Upper lobe of right lung (tissue), 1 donor: Measurements from ENCODE around the gene CDKAL1. TPM values are rescaled to one million over a fixed set of nuclear protein-coding genes. Genes with fewer than 3 reads are reported as not detected.
"Not testable (repeated sequence)": the region's sequence is repeated elsewhere in the genome, so short reads cannot be mapped to it uniquely, and the experiment has no call there.

Experiments used
- ATAC-seq: fragments of 200-7000 bp; cut with Tn5 transposase; one replicate; pipeline ENCODE4 v1.9.1; 2020; ENCODE audit warnings: mild to moderate bottlenecking, moderate library complexity
- DNase-seq: peaks from one replicate; pipeline ENCODE4 v3.0.0-alpha.2; 2020
- H3K27ac ChIP-seq: fragments of 200-600 bp; one replicate; pipeline ENCODE4 v1.8.0; 2022
- H3K27me3 ChIP-seq: fragments of 200-600 bp; one replicate; pipeline ENCODE4 v1.8.0; 2022; ENCODE audit warnings: mild to moderate bottlenecking
- H3K36me3 ChIP-seq: fragments of 200-600 bp; one replicate; pipeline ENCODE4 v1.8.0; 2022
- H3K4me1 ChIP-seq: fragments of 200-600 bp; one replicate; pipeline ENCODE4 v1.8.0; 2022
- H3K4me3 ChIP-seq: fragments of 200-600 bp; one replicate; pipeline ENCODE4 v1.8.0; 2022; ENCODE audit warnings: mild to moderate bottlenecking
- H3K9me3 ChIP-seq: fragments of 200-600 bp; one replicate; pipeline ENCODE4 v1.8.0; 2022
- CTCF ChIP-seq: fragments of 200-600 bp; IDR thresholded peaks from one replicate; pipeline ENCODE4 v1.8.0; 2022; ENCODE audit warnings: antibody characterized with exemption
- intact Hi-C: fragments of 100-400 bp; cut with DNase I; formaldehyde crosslinking; loops from one replicate; pipeline ENCODE4 v1.11.0; 2022
- total RNA-seq: library from RNA; stranded (reverse); fragmentation: NEBNext Ultra II Directional; extraction: Animal tissue kit (Norgen Biotek cat#: 25700); gene quantifications from one replicate; pipeline ENCODE4 v1.2.1, GENCODE V29; 2021
- donor health status: DM: no; HTN: yes; CAD: no; lungs with severe emphysema.

CDKAL1 gene
- total RNA-seq, 1 donor from 2014 or later: 16.0 TPM

GRCh38 chr6:20608905-20609304 lies 74.6 kb downstream of the CDKAL1 start:
- Histone ChIP-seq H3K27ac (no peak overlapping the region), H3K4me3 (no peak overlapping the region), H3K36me3 (no peaks in the 10 kb centered on the region), H3K9me3 (no peaks in the 10 kb centered on the region), H3K27me3 (no peaks in the 10 kb centered on the region), H3K4me1 (no peaks in the 10 kb centered on the region)
- no peak for ATAC-seq
- no peak for TF ChIP-seq CTCF
- intact Hi-C loops: no loop called here
- no peak for DNase-seq

- intact Hi-C loops, ATAC-seq, H3K36me3 ChIP-seq, H3K4me3 ChIP-seq, H3K27me3 ChIP-seq, H3K9me3 ChIP-seq, H3K27ac ChIP-seq, H3K4me1 ChIP-seq, DNase-seq: not testable (repeated sequence)
Observed at GRCh38 chr6:20609924-20610323, 75.7 kb downstream of the CDKAL1 start.

GRCh38 chr6:20610636-20611370 lies 76.5 kb downstream of the CDKAL1 start:
- no peak overlapping the region for H3K4me3 ChIP-seq
- TF ChIP-seq CTCF: no peak
- no peaks in the 10 kb centered on the region for H3K36me3 ChIP-seq
- no peak overlapping the region for H3K27ac ChIP-seq
- DNase-seq (no peak), ATAC-seq (no peak)
- H3K4me1 ChIP-seq: no peaks in the 10 kb centered on the region
- H3K27me3 ChIP-seq: no peaks in the 10 kb centered on the region
- H3K9me3 ChIP-seq: no peaks in the 10 kb centered on the region
- intact Hi-C loops: no loop called here

- DNase-seq, intact Hi-C loops, H3K27me3 ChIP-seq, H3K36me3 ChIP-seq, ATAC-seq, H3K27ac ChIP-seq, H3K9me3 ChIP-seq, H3K4me1 ChIP-seq, H3K4me3 ChIP-seq: not testable (repeated sequence)
Observed at GRCh38 chr6:20617537-20617936, 83.3 kb downstream of the CDKAL1 start.

GRCh38 chr6:20620043-20620442 lies 85.8 kb downstream of the CDKAL1 start:
- Histone ChIP-seq H3K27ac (no peak overlapping the region), H3K27me3 (no peaks in the 10 kb centered on the region), H3K4me3 (no peak overlapping the region), H3K36me3 (no peaks in the 10 kb centered on the region), H3K9me3 (no peaks in the 10 kb centered on the region), H3K4me1 (no peaks in the 10 kb centered on the region)
- ATAC-seq: no peak
- intact Hi-C loops: no loop called here
- no peak for DNase-seq
- no peak for TF ChIP-seq CTCF

- H3K27me3 ChIP-seq: no peaks in the 10 kb centered on the region
- no peak overlapping the region for H3K27ac ChIP-seq
- DNase-seq (no peak), ATAC-seq (no peak)
- H3K4me3 ChIP-seq: no peak overlapping the region
- H3K36me3 ChIP-seq: no peaks in the 10 kb centered on the region
- intact Hi-C loops: no loop called here
- H3K9me3 ChIP-seq: no peaks in the 10 kb centered on the region
- no peak for TF ChIP-seq CTCF
- H3K4me1 ChIP-seq: no peaks in the 10 kb centered on the region
Observed at GRCh38 chr6:20623761-20624160, 89.5 kb downstream of the CDKAL1 start.

GRCh38 chr6:20626165-20626564 lies 91.9 kb downstream of the CDKAL1 start:
- Histone ChIP-seq H3K27ac (no peak overlapping the region), H3K27me3 (no peaks in the 10 kb centered on the region), H3K36me3 (no peaks in the 10 kb centered on the region), H3K9me3 (no peaks in the 10 kb centered on the region), H3K4me1 (no peaks in the 10 kb centered on the region), H3K4me3 (no peak overlapping the region)
- DNase-seq (no peak), ATAC-seq (no peak)
- TF ChIP-seq CTCF: no peak
- intact Hi-C loops: no loop called here
